ENCODE measurements around the gene ITGB8.

DNA sequence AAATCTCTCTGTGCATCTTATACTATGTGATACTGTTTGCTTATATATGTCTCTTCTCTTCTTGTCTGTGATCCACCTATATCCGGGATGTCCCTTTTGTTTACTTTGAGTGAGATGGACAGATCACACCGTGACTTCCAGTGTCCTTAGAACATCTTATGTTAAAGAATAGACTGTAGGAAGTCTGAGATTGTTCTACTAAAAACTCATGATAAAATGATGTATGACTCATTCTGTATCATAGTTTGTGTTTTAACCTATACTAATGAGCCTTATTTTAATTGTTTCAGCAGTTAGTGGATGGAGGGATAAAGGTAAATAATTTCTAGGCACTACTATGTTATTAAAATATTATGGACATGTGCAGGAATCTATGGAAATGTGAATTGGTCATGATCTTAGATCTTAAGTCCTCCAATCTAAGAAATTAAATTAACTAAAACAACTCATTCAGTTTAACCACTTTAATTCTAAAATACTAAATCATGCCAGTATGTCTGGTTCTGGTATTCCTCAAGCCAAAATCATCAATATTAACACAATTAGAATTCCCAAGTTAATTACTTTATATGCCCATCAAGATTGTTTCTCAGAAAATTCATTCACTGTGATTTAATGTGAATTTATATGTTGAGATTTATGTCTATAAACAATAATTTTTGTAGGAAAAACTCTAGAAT is 32.0 kb downstream of the ITGB8 start:
- TF ChIP-seq CTCF (conservative IDR thresholded peaks at IDR 0.05; ENCODE audit: low read depth, low read length): no peak
- TF ChIP-seq EZH2phosphoT487 (IDR thresholded peaks at IDR 0.05; ENCODE audit: borderline replicate concordance, low read length): no peak
